Suprapubic skin (tissue), 4 donors: Measurements from ENCODE around the gene TBX19.

Source experiments
- CTCF ChIP-seq, 2 donors: fragments of 200-600 bp in 1 of 2; fragments of 450-650 bp in 1 of 2; sonication (generic) in 1 of 2; IDR thresholded peaks; one replicate each; pipeline ENCODE4 v1.5.1; 2016 to 2019; ENCODE audit warnings: antibody characterized with exemption in 2 of 2, mild to moderate bottlenecking in 1 of 2, moderate library complexity in 1 of 2
- POLR2A ChIP-seq, 2 donors: fragments of 450-650 bp; IDR thresholded peaks; one replicate each; pipeline ENCODE4 v1.6.1; 2017; ENCODE audit warnings: antibody characterized with exemption in 2 of 2, mild to moderate bottlenecking in 2 of 2, moderate library complexity in 2 of 2
- POLR2AphosphoS5 ChIP-seq, 3 donors: sonication (generic); formaldehyde crosslinking; IDR thresholded peaks; one replicate each; pipeline ENCODE4 v1.6.1; 2017; ENCODE audit warnings: antibody characterized with exemption in 3 of 3

GRCh38 chr1:168291222-168291837 is 10.7 kb downstream of the TBX19 start:
- TF ChIP-seq CTCF (IDR thresholded peaks at IDR 0.05) (no peak), POLR2A (IDR thresholded peaks at IDR 0.05) (no peak), POLR2AphosphoS5 (IDR thresholded peaks at IDR 0.05) (no peak)
